SHP77 (cell line): ENCODE measurements around the gene LTBR.
"Not testable (repeated sequence)": the region's sequence is repeated elsewhere in the genome, so short reads cannot be mapped to it uniquely, and the experiment has no call there.

Experiments used
- DNase-seq, 2 experiments: peaks; one replicate each; lab custom pipeline; 2025; lab: John Stamatoyannopoulos, UW

LTBR gene

DNA sequence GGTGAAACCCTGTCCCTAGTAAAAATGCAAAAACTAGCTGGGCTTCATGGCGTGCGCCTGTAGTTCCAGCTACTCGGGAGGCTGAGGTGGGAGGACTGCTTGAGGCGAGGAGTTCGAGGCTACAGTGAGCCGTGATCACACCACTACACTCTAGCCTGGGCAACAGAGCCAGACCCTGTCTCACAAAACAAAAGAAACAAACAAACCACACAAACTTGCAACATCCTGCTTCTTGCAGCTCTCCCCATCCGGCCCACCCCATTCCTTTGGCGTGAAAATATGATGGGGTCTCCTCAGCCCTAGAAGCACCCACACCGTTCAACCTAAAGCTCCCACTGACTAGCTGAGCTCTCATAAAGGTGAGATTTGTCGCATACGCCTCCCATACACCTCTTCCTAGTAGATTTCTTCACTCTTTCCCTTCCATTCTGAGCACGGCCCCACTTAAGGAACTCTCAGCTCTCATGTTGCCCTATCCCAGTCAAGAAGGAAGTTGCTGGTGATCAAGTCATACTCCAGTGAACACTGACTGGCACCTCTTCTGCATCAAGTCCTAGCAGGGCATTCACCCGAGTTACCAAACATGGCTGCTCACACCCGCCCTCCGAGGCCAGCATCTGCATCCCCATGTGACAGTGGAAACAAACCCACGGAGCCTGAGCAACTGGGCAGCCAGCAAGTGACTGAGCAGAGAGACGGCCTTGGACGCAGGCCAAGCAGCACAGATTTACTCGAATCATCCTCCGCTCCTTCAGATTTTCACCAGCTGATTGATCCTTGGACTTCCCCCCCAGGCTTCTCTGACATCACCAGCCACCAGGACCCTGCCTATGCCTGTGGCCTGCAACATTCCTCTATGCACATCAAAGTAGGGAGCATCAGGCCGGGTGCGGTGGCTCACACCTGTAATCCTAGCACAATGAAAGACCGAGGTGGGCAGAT lies 41.9 kb downstream of the LTBR start:
- DNase-seq = no peak

- no peak for DNase-seq
These were observed 43.1 kb downstream of the LTBR start for GRCh38 chr12:6426882-6427671.

- not testable (repeated sequence) for DNase-seq
These were observed 43.8 kb downstream of the LTBR start for GRCh38 chr12:6427796-6428195.

DNA sequence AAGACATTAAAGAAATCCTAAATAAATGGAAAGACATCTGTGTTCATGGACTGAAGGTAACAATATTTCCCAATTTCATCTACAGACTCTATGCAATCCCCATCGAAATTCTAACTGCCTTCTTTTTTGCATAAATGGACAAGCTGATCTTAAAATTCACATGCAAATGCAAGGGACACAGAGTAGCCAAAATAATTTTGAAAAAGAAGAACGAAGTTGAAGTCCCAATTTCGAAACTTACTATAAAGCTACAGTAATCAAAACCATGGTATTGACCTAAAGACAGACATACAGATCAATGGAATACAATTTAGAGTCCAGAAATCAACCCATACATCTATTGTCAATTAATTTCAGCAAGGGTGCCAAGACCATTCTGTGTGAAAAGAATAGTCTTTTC lies 44.4 kb downstream of the LTBR start:
- no peak for DNase-seq

DNA sequence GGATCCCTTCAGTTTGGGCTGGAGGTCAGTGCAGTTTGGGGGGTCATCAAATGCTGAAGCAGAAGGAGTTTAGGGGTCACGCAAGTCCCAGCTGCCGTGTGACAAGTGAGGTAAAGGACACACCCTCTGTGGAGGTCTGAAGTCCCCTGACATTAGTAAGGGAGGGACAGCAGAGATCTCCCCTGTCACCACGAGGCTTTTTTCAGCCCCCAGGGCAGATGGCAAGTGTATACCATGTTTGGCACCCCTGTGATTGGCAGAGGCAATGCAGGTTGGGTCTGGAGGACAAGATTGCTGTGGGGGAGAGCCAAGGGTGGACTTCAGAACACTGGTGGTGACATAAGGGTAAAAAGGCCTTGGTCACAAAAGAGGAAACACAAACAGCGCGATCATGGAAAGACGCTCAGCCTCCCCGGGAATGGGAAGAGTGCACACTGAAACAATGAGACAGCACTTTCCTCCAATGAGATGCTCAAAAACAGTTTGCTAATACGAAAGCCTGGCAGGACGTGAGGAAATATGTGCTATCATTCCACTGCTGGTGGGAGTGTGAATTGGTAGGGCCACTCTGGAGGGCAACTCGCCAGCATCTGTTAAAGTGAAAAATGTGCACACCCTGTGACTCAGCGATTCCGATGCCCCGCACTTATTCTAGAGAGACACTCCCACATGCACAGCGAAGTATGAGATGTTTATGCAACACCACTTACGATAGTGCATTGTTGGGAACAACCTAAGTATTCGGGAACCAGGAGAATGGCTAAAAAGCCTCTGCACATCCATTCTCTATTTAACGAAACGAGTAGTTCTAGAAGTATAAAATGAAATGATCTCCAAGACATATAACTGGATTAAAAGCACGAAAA lies 46.4 kb downstream of the LTBR start:
- peak in 1 of 2 experiments; percentile 53 for DNase-seq

DNA sequence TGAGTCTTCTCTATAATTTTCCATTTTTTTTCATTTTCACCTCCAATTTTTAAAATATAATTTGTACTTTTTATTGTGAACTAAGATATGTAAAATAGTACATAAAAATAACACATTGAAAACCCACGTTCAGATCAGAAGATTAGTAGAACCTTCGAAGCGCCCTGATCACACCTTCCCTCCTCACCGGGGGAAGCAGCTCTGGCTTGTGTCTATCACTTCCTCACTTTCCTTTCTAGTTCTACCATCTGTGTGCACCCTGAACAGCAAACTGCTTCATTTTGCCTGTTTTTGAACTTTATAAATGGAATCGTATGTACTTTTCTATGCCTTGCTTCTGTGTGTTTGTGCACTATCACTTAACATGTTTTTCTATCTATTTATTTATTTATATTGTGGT lies 49.0 kb downstream of the LTBR start:
- DNase-seq = no peak

DNA sequence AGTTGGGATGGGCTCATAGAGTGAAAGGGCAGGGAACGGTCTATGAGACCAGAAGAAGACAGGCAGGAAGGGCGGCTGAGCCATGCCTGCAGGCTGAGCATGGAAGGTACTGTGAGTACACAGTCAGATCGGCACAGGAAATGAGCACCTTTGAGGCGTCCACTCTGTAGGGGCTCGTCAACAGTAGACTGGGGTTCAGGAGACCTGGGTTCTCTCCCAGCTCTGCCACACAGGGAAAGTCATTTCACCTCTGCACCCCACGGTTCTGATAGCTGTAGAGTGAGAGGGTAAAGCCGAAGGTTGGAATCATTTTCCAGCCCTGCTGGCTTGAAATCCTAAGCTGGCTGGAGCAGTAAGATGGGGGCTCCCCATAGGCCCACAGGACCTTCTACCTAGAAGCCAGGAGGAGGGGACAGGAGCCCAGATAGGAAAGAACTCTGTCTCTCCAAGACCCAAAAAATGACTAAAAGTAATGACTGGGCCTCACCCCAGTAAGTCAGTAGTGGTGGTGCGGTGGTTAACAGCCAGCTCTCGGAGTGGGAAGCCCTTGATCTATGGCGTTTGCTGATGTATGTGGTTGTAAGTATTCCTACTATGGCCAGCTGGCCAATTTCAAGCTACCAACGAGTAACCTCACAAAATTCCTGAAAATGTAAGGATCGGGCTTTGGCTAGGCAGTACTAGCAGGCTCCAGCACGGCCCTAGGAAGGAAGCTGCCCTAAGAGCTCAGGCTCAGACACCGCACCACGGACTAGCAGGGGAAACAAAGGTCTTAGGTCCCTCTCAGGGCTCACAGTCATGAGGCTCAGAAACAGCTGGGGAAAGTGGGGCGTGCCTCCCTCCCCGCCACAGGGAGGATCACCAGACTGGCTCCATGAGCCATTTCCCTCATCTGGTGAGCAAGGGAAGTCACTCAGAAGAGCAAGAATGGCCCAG lies 50.5 kb downstream of the LTBR start:
- DNase-seq = no peak

GRCh38 chr12:6435961-6436715 lies 52.2 kb downstream of the LTBR start:
- DNase-seq = no peak

- DNase-seq = no peak
These were observed 53.6 kb downstream of the LTBR start for GRCh38 chr12:6437586-6437985.

- no peak for DNase-seq
These were observed 54.4 kb downstream of the LTBR start for GRCh38 chr12:6438345-6438744.

- no peak for DNase-seq
These were observed 56.4 kb downstream of the LTBR start for GRCh38 chr12:6440391-6440790.
